Activated CD4-positive, alpha-beta T cell treated with anti-CD3 and anti-CD28 coated beads for 24 hours (primary cell): Measurements from ENCODE around the gene KAT5.
"Not testable (repeated sequence)": the region's sequence is repeated elsewhere in the genome, so short reads cannot be mapped to it uniquely, and the experiment has no call there.

Experiments used
- DNase-seq, 2 donors: peaks; one replicate each; pipeline ENCODE4 v3.0.0-alpha.2; 2020; ENCODE audit warnings: low read depth in 2 of 2

KAT5 gene

GRCh38 chr11:65711785-65712632, at the start of gene KAT5:
Gene KAT5 (plus strand): TSS chr11:65712252. CDS start chr11:65712268, 16 bp downstream.
- DNase-seq, result peak; percentile 96

GRCh38 chr11:65662799-65663638, 49.0 kb upstream of the KAT5 start, which contains the start of gene RELA:
Gene RELA (minus strand): TSS chr11:65662916. CDS start chr11:65662832, 84 bp downstream.
- peak; percentile 77 to 81 for DNase-seq

- DNase-seq, result peak in 1 of 2 donors; percentile 30
Observed at GRCh38 chr11:65663639-65664200, 48.3 kb upstream of the KAT5 start.

GRCh38 chr11:65672180-65672860, 39.7 kb upstream of the KAT5 start:
- no peak for DNase-seq

GRCh38 chr11:65672982-65673381, 39.1 kb upstream of the KAT5 start:
- DNase-seq, result no peak

GRCh38 chr11:65680192-65680743, 31.8 kb upstream of the KAT5 start:
- DNase-seq, result no peak

- DNase-seq, result not testable (repeated sequence)
Observed at GRCh38 chr11:65683480-65683879, 28.6 kb upstream of the KAT5 start.

- DNase-seq, result no peak
Observed at GRCh38 chr11:65685981-65686380, 26.1 kb upstream of the KAT5 start.

GRCh38 chr11:65691847-65692246, 20.2 kb upstream of the KAT5 start:
- DNase-seq, result not testable (repeated sequence)

- DNase-seq, result no peak
Observed at GRCh38 chr11:65692367-65692766, 19.7 kb upstream of the KAT5 start.

- no peak for DNase-seq
Observed at GRCh38 chr11:65695459-65696241, 16.4 kb upstream of the KAT5 start.

- no peak for DNase-seq
Observed at GRCh38 chr11:65696802-65697552, 15.1 kb upstream of the KAT5 start.

- no peak for DNase-seq
Observed at GRCh38 chr11:65698205-65698604, 13.8 kb upstream of the KAT5 start.

GRCh38 chr11:65699306-65699705, 12.7 kb upstream of the KAT5 start:
- DNase-seq, result no peak

- DNase-seq, result no peak
Observed at GRCh38 chr11:65700399-65700798, 11.7 kb upstream of the KAT5 start.

- no peak for DNase-seq
Observed at GRCh38 chr11:65701686-65702085, 10.4 kb upstream of the KAT5 start.

GRCh38 chr11:65703846-65704245, 8.2 kb upstream of the KAT5 start:
- no peak for DNase-seq

GRCh38 chr11:65706303-65706763, 5.7 kb upstream of the KAT5 start:
- DNase-seq, result peak; percentile 58 to 68

- DNase-seq, result not testable (repeated sequence)
Observed at GRCh38 chr11:65707002-65707401, 5.0 kb upstream of the KAT5 start.

GRCh38 chr11:65708451-65708850, 3.6 kb upstream of the KAT5 start:
- DNase-seq, result no peak
